Loucy (cell line): ENCODE data around the gene TMCC2.

ENCODE experiments used
- H2AFZ ChIP-seq: fragments of 200-600 bp; sonication (generic); 2 replicates; pipeline ENCODE4 v1.6.0; 2016; ENCODE audit warnings: antibody characterized with exemption, mild to moderate bottlenecking, low read length, moderate library complexity
- H3F3A ChIP-seq: fragments of 200-600 bp; 2 replicates; pipeline ENCODE4 v1.6.0; 2016; ENCODE audit warnings: antibody characterized with exemption, low read depth, mild to moderate bottlenecking
- H3K27me3 ChIP-seq: fragments of 200-600 bp; sonication (generic); 2 replicates; pipeline ENCODE4 v1.6.1; 2014; ENCODE audit warnings: low read length, mild to moderate bottlenecking; ENCODE audit not compliant: insufficient read depth, poor library complexity, severe bottlenecking
- H3K36me3 ChIP-seq: fragments of 200-600 bp; sonication (generic); 2 replicates; pipeline ENCODE4 v1.6.1; 2016; ENCODE audit warnings: low read length; ENCODE audit not compliant: insufficient read depth
- H3K4me1 ChIP-seq: fragments of 200-600 bp; sonication (generic); 2 replicates; pipeline ENCODE4 v1.5.1; 2014; ENCODE audit warnings: low read length, mild to moderate bottlenecking; ENCODE audit not compliant: insufficient read depth, poor library complexity, severe bottlenecking
- H3K4me2 ChIP-seq: fragments of 200-600 bp; sonication (generic); 2 replicates; pipeline ENCODE4 v1.6.0; 2014; ENCODE audit warnings: antibody characterized with exemption, low read length, low read depth, mild to moderate bottlenecking; ENCODE audit not compliant: poor library complexity, severe bottlenecking
- H3K4me3 ChIP-seq: fragments of 200-600 bp; sonication (generic); 2 replicates; pipeline ENCODE4 v1.5.1; 2014; ENCODE audit warnings: low read length, mild to moderate bottlenecking, mixed read lengths; ENCODE audit not compliant: poor library complexity, severe bottlenecking
- H3K79me2 ChIP-seq: fragments of 200-600 bp; sonication (generic); 2 replicates; pipeline ENCODE4 v1.6.1; 2014; ENCODE audit warnings: low read length; ENCODE audit not compliant: insufficient read depth
- H3K9ac ChIP-seq: fragments of 200-600 bp; sonication (generic); 2 replicates; pipeline ENCODE4 v1.6.0; 2014; ENCODE audit warnings: mild to moderate bottlenecking, low read depth, low read length, moderate library complexity; ENCODE audit not compliant: poor library complexity, severe bottlenecking
- H3K9me2 ChIP-seq: fragments of 200-600 bp; sonication (generic); replicated peaks from 2 replicates; pipeline ENCODE4 v1.6.1; 2016; ENCODE audit warnings: low read depth, low read length, mixed read lengths
- H3K9me3 ChIP-seq: fragments of 200-600 bp; sonication (generic); 2 replicates; pipeline ENCODE4 v1.6.1; 2014; ENCODE audit warnings: mild to moderate bottlenecking, antibody characterized with exemption, low read length, low read depth; ENCODE audit not compliant: insufficient read depth
- H4K20me1 ChIP-seq: fragments of 200-600 bp; sonication (generic); 2 replicates; pipeline ENCODE4 v1.6.0; 2014; ENCODE audit warnings: antibody characterized with exemption, low read length, mild to moderate bottlenecking; ENCODE audit not compliant: insufficient read depth, poor library complexity, severe bottlenecking
- CTCF ChIP-seq: fragments of 200-600 bp; sonication (generic); conservative IDR thresholded peaks from 2 replicates; pipeline ENCODE4 v1.5.1; 2014; ENCODE audit warnings: mild to moderate bottlenecking, antibody characterized with exemption, low read length
- EZH2phosphoT487 ChIP-seq: fragments of 200-600 bp; IDR thresholded peaks from 2 replicates; pipeline ENCODE4 v1.6.1; 2018; ENCODE audit warnings: antibody characterized with exemption, mild to moderate bottlenecking, moderate library complexity, borderline replicate concordance

Gene TMCC2

DNA sequence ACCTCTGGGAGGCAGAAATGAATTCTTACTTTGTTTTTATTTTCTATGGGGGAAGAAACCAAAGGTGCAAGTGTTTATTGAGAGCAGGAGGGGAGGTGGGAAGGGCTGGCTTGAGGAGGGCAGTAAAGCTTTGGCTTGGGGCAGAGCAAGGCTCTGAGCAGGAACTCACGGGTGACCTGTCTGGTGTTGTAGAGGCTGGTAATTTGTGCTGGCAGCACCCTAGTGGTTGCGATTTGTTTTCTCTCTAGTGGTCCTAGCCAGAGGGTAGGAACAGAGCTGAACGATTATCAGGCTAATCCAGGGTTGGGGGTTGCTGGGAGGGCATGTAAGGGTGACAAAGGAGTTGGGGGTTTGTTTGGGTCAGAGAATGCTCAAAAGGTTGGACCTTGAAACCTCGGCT is 16.6 kb downstream of the TMCC2 start:
- no peaks in the 10 kb centered on the region for H3K4me1 ChIP-seq
- no peaks in the 10 kb centered on the region for H3K27me3 ChIP-seq

DNA sequence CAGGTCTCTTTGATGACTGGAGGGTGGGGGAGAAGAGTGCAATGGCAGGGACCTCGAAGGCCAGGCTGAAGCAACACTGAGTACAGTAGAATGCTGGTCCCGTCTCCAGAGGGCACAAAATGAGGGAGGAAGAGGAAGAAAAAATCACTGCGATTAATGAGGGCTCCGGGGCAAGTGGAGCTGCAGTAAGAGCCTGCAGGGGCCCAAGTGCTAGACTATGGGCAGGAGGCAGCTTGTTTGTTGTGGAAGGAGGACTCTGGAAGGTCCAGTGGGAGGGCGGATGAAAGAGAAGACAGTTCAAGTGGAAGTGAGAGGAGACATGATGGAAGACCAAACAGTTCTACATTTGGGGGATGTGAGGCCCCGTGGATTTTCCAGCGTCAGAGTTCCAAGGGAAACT is 17.4 kb downstream of the TMCC2 start:
- no peaks in the 10 kb centered on the region for H3F3A ChIP-seq
- H3K4me3 ChIP-seq: no peak overlapping the region
- H4K20me1 ChIP-seq: no peaks in the 10 kb centered on the region
- H3K4me1 ChIP-seq: no peaks in the 10 kb centered on the region
- TF ChIP-seq EZH2phosphoT487: no peak
- TF ChIP-seq CTCF: no peak
- H3K4me2 ChIP-seq: no peak overlapping the region
- H3K9me2 ChIP-seq: no peaks in the 10 kb centered on the region
- no peaks in the 10 kb centered on the region for H3K79me2 ChIP-seq
- H3K27me3 ChIP-seq: no peaks in the 10 kb centered on the region
- no peak overlapping the region for H3K9ac ChIP-seq
- H3K36me3 ChIP-seq: no peaks in the 10 kb centered on the region
- H3K9me3 ChIP-seq: no peaks in the 10 kb centered on the region
- no peak overlapping the region for H2AFZ ChIP-seq

More for the DNA sequence above, 16.6 kb downstream of the TMCC2 start:
- Histone ChIP-seq H3K9ac (no peak overlapping the region), H3F3A (no peaks in the 10 kb centered on the region), H3K4me3 (no peak overlapping the region), H2AFZ (no peak overlapping the region), H3K79me2 (no peaks in the 10 kb centered on the region), H3K9me2 (no peaks in the 10 kb centered on the region), H3K36me3 (no peaks in the 10 kb centered on the region), H3K9me3 (no peaks in the 10 kb centered on the region), H4K20me1 (no peaks in the 10 kb centered on the region), H3K4me2 (no peak overlapping the region)
- TF ChIP-seq CTCF (no peak), EZH2phosphoT487 (no peak)

DNA sequence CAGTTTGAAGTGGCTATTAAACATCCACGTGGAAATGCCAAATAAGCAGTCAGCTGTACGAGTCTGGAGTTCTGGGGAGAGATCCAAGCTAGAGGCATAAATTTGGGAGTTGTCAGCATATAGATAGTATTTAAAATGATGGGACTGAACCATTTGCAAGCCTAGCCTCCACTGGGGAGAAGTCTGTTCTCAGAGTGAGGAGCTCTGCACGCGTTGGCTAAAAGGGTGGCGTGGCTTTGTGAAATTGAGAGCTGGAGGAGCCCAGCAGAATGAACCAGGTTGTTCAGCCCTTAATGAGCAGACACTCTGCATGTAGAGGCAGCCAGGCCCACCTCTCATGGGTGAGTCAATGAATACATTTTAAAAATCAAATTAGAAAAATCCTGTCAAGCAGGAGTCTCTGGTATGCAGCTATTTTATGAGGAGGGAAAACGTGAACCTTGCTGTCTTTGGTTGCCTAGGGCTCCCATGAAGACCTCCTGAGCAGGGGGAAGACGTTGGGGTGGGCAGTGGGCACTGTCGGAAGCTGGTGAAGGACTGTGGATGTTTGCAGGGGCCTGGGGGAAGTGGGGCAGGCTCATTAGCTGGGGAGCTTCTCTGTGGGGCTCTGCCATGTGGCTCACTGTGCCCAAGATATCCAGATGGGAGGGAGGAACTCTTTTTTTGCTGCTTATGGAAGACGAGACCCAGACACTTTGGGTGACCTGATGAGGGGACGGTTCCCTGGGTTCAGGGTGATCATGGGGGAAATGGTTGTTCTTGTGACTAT is 18.8 kb downstream of the TMCC2 start:
- no peak for TF ChIP-seq EZH2phosphoT487
- no peak for TF ChIP-seq CTCF
- Histone ChIP-seq H2AFZ (no peak overlapping the region), H3K4me1 (no peaks in the 10 kb centered on the region), H3K9ac (no peak overlapping the region), H3K4me2 (no peak overlapping the region), H3K79me2 (no peaks in the 10 kb centered on the region), H3K27me3 (no peaks in the 10 kb centered on the region), H4K20me1 (no peaks in the 10 kb centered on the region), H3K9me2 (no peaks in the 10 kb centered on the region), H3K9me3 (no peaks in the 10 kb centered on the region), H3F3A (no peaks in the 10 kb centered on the region), H3K36me3 (no peaks in the 10 kb centered on the region), H3K4me3 (no peak overlapping the region)
